Measurements from ENCODE around the gene ART5. TPM values are rescaled to one million over a fixed set of nuclear protein-coding genes. Genes with fewer than 3 reads are reported as not detected.

The ART5 gene
- polyA plus RNA-seq, 10 donors, result 1.5 to 4.0 (median 2.4) TPM

Other genes with a start within 250 kb of the ART5 start
- 1 to 10 TPM; 1.8 to 6.2 (median 4.4) TPM for gene ART1, start 3.1 kb upstream of the ART5 start, polyA plus RNA-seq (ENCODE audit: insufficient read length in 10 of 10)
- 1 to 10 TPM; 2.5 to 4.6 (median 3.1) TPM for gene CHRNA10, start 29.4 kb upstream of the ART5 start, polyA plus RNA-seq (ENCODE audit: insufficient read length in 10 of 10)
- 10 to 100 TPM; 32.0 to 46.1 (median 38.1) TPM for gene NUP98, start 155.6 kb upstream of the ART5 start, polyA plus RNA-seq (ENCODE audit: insufficient read length in 10 of 10)
- gene PGAP2, start 166.6 kb upstream of the ART5 start, polyA plus RNA-seq (ENCODE audit: insufficient read length in 10 of 10), result 10 to 100 TPM; 15.7 to 28.1 (median 20.5) TPM
- gene RHOG, start 199.0 kb upstream of the ART5 start, polyA plus RNA-seq (ENCODE audit: insufficient read length in 10 of 10), result 10 to 100 TPM; 19.0 to 29.9 (median 25.2) TPM
- 100 to 1,000 TPM in 1 of 10 donors, 10 to 100 TPM in 9; 49.3 to 111 (median 84.4) TPM for gene STIM1, start 213.7 kb upstream of the ART5 start, polyA plus RNA-seq (ENCODE audit: insufficient read length in 10 of 10)

All from muscle of back (tissue), 10 donors.